C4-2B (cell line): ENCODE data around the gene FRMD4A.

Experiments used
- ZFX ChIP-seq: fragments of 450-650 bp; IDR thresholded peaks from 2 replicates; pipeline ENCODE4 v1.6.1; 2017
- TF ChIP-seq, protein P1 (sequence below): fragments of 450-650 bp; conservative IDR thresholded peaks from 2 replicates; pipeline ENCODE4 v1.5.1; 2017; ENCODE audit warnings: mild to moderate bottlenecking

DNA sequence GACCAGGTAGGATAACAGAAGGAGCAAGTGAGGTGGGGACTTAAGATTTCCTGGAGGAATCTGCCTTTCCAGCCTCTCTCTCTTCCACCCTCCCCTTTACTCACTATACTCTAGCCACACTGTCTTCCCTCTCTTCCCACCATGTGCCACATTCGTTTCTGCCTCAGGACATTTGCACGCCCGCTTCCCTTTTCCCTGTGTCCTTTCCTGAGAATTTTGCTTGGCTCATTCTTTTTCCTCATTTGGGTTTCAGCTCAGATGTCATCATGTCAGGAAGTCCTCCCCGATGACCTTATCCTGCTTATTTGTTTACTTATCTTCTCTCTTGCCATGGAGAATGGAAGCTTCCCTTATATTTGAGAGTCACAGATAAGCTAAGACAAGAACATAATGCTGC is 380.2 kb downstream of the FRMD4A start:
- TF ChIP-seq, protein P1, sequence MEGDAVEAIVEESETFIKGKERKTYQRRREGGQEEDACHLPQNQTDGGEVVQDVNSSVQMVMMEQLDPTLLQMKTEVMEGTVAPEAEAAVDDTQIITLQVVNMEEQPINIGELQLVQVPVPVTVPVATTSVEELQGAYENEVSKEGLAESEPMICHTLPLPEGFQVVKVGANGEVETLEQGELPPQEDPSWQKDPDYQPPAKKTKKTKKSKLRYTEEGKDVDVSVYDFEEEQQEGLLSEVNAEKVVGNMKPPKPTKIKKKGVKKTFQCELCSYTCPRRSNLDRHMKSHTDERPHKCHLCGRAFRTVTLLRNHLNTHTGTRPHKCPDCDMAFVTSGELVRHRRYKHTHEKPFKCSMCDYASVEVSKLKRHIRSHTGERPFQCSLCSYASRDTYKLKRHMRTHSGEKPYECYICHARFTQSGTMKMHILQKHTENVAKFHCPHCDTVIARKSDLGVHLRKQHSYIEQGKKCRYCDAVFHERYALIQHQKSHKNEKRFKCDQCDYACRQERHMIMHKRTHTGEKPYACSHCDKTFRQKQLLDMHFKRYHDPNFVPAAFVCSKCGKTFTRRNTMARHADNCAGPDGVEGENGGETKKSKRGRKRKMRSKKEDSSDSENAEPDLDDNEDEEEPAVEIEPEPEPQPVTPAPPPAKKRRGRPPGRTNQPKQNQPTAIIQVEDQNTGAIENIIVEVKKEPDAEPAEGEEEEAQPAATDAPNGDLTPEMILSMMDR = no peak
- no peak for TF ChIP-seq ZFX
